Breast epithelium (tissue), 4 donors: Measurements from ENCODE around the gene DBN1. TPM values are rescaled to one million over a fixed set of nuclear protein-coding genes. Genes with fewer than 3 reads are reported as not detected.

Experiments used
- DNase-seq, 2 donors: peaks; one replicate each; pipeline ENCODE4 v3.0.0-alpha.2; 2019; ENCODE audit warnings: low spot score in 2 of 2
- H3K27ac ChIP-seq, 2 donors: fragments of 200-600 bp; sonication (generic) in 1 of 2; one replicate each; pipeline ENCODE4 v1.5.1; 2016 to 2019; ENCODE audit warnings: mild to moderate bottlenecking in 1 of 2
- H3K27me3 ChIP-seq, 2 donors: fragments of 200-600 bp; sonication (generic) in 1 of 2; one replicate each; pipeline versions ENCODE4 v1.5.1 to v1.6.0; 2017 to 2019; ENCODE audit warnings: control low read depth in 1 of 2, mild to moderate bottlenecking in 1 of 2
- H3K36me3 ChIP-seq: fragments of 200-600 bp; one replicate; pipeline ENCODE4 v1.5.1; 2019
- H3K4me1 ChIP-seq, 2 donors: fragments of 200-600 bp; sonication (generic); one replicate each; pipeline ENCODE4 v1.5.1; 2016 to 2019; ENCODE audit warnings: control low read depth in 1 of 2
- H3K4me3 ChIP-seq, 3 donors: fragments of 200-600 bp; sonication (generic); 1 replicate in 2 of 3; 2 replicates in 1 of 3; pipeline ENCODE4 v1.5.1; 2016 to 2019; ENCODE audit warnings: mild to moderate bottlenecking in 3 of 3, moderate library complexity in 2 of 3
- H3K9me3 ChIP-seq, 2 donors: fragments of 200-600 bp; sonication (generic) in 1 of 2; one replicate each; pipeline ENCODE4 v1.5.1; 2016 to 2019; ENCODE audit warnings: control low read depth in 1 of 2
- CTCF ChIP-seq, 3 donors: fragments of 450-650 bp; IDR thresholded peaks; one replicate each; pipeline ENCODE4 v1.5.1; 2016 to 2017; ENCODE audit warnings: antibody characterized with exemption in 3 of 3, mild to moderate bottlenecking in 3 of 3, moderate library complexity in 3 of 3
- POLR2A ChIP-seq: fragments of 450-650 bp; IDR thresholded peaks from one replicate; pipeline ENCODE4 v1.6.1; 2016; ENCODE audit warnings: antibody characterized with exemption, mild to moderate bottlenecking, moderate library complexity
- POLR2AphosphoS5 ChIP-seq, 3 donors: sonication (generic); formaldehyde crosslinking; IDR thresholded peaks; one replicate each; pipeline ENCODE4 v1.6.1; 2017; ENCODE audit warnings: antibody characterized with exemption in 3 of 3
- intact Hi-C: fragments of 100-400 bp; cut with DNase I; formaldehyde crosslinking; loops from one replicate; pipeline ENCODE4 v1.15.1; 2023; ENCODE audit warnings: low total_unique reads
- total RNA-seq, 3 donors: library from RNA; depleted of rRNA; stranded (reverse); fragments of >200 nt; gene quantifications; one replicate each; pipeline ENCODE4 v1.1.0, GENCODE V29; 2016

The DBN1 gene
- total RNA-seq = 10 to 100 TPM; 30.7 to 94.6 (median 61.3) TPM

GRCh38 chr5:177473443-177474001 lies at the start of gene DBN1:
TSS of gene DBN1 (minus strand) at chr5:177473634. CDS start at chr5:177473521, 113 bp downstream.
- no peak for TF ChIP-seq CTCF (IDR thresholded peaks at IDR 0.05)
- no peak for TF ChIP-seq POLR2AphosphoS5 (IDR thresholded peaks at IDR 0.05)
- TF ChIP-seq POLR2A = no peak
- H3K4me3 ChIP-seq = peak within 1 kb of the TSS; percentile 81 to 96 (median 81)
- no peaks in the 10 kb centered on the region for H3K9me3 ChIP-seq
- no peaks in the 10 kb centered on the region for H3K27me3 ChIP-seq
- intact Hi-C loops = no loop called here
- H3K36me3 ChIP-seq = no peaks in the 10 kb centered on the region
- H3K27ac ChIP-seq = peak within 1 kb of the TSS; percentile 55 to 77
- H3K4me1 ChIP-seq = peaks cover 9 to 14% of the 10 kb centered on the region in 2 donors
- no peak for DNase-seq

GRCh38 chr5:177520916-177521513 lies 47.6 kb upstream of the DBN1 start:
- H3K27ac ChIP-seq = no peak overlapping the region
- no peak overlapping the region for H3K4me3 ChIP-seq
- H3K9me3 ChIP-seq = no peaks in the 10 kb centered on the region
- peaks cover 2% of the 10 kb centered on the region in 2 donors for H3K4me1 ChIP-seq
- intact Hi-C loops = no loop called here
- no peak for TF ChIP-seq POLR2A
- no peak for TF ChIP-seq POLR2AphosphoS5 (IDR thresholded peaks at IDR 0.05)
- TF ChIP-seq CTCF (IDR thresholded peaks at IDR 0.05) = no peak
- H3K36me3 ChIP-seq = no peaks in the 10 kb centered on the region
- no peak for DNase-seq
- no peaks in the 10 kb centered on the region for H3K27me3 ChIP-seq

GRCh38 chr5:177520271-177520670 lies 46.8 kb upstream of the DBN1 start:
- Histone ChIP-seq H3K36me3 (no peaks in the 10 kb centered on the region), H3K4me1 (peaks cover 8% of the 10 kb centered on the region in 2 donors), H3K27ac (no peak overlapping the region), H3K9me3 (no peaks in the 10 kb centered on the region), H3K4me3 (no peak overlapping the region), H3K27me3 (no peaks in the 10 kb centered on the region)
- TF ChIP-seq CTCF (IDR thresholded peaks at IDR 0.05) = no peak
- TF ChIP-seq POLR2A = no peak
- TF ChIP-seq POLR2AphosphoS5 (IDR thresholded peaks at IDR 0.05) = no peak
- intact Hi-C loops = no loop called here
- DNase-seq = no peak

- TF ChIP-seq CTCF (IDR thresholded peaks at IDR 0.05) (no peak), POLR2AphosphoS5 (IDR thresholded peaks at IDR 0.05) (no peak), POLR2A (no peak)
- intact Hi-C loops = no loop called here
- no peak overlapping the region for H3K27ac ChIP-seq
- H3K4me1 ChIP-seq = peaks cover 8% of the 10 kb centered on the region in 2 donors
- no peaks in the 10 kb centered on the region for H3K36me3 ChIP-seq
- no peaks in the 10 kb centered on the region for H3K27me3 ChIP-seq
- no peak for DNase-seq
- H3K9me3 ChIP-seq = no peaks in the 10 kb centered on the region
- no peak overlapping the region for H3K4me3 ChIP-seq
Observed at GRCh38 chr5:177519463-177520235, 46.2 kb upstream of the DBN1 start.
